Stimulated activated CD8-positive, alpha-beta memory T cell treated with anti-CD3 and anti-CD28 coated beads, Interleukin-4, amount 100 ng/mL, for 4 hours (primary cell): ENCODE measurements around the gene VWA7.
A peak's percentile ranks its signal among the peaks of the same experiment; 100 is the strongest.

Source experiments
- DNase-seq, 2 donors: peaks; one replicate each; pipeline ENCODE4 v3.0.0-alpha.2; 2020; ENCODE audit warnings: low read depth in 2 of 2, low spot score in 1 of 2

VWA7 gene

GRCh38 chr6:31730631-31731086, 46.5 kb downstream of the VWA7 start:
- DNase-seq = no peak

GRCh38 chr6:31729979-31730630, 47.0 kb downstream of the VWA7 start:
- peak; percentile 36 to 48 for DNase-seq

GRCh38 chr6:31729515-31729978, 47.6 kb downstream of the VWA7 start:
- DNase-seq = peak; percentile 62

GRCh38 chr6:31728767-31729514, 48.2 kb downstream of the VWA7 start, which contains the start of gene DDAH2:
DDAH2 (minus strand) TSS chr6:31729299; CDS start chr6:31729161, 138 bp downstream.
- no peak for DNase-seq

GRCh38 chr6:31727717-31728671, 49.1 kb downstream of the VWA7 start:
- DNase-seq = no peak

GRCh38 chr6:31727034-31727716, 50.0 kb downstream of the VWA7 start:
- no peak for DNase-seq

GRCh38 chr6:31725502-31726350, 51.4 kb downstream of the VWA7 start:
- DNase-seq = no peak

GRCh38 chr6:31723980-31724691, 53.0 kb downstream of the VWA7 start:
- DNase-seq = no peak

- no peak for DNase-seq
Measured at GRCh38 chr6:31723245-31723979, 53.7 kb downstream of the VWA7 start, which contains the start of gene MPIG6B. MPIG6B (plus strand) TSS chr6:31723373; CDS start chr6:31723384, 11 bp downstream.

- DNase-seq = no peak
Measured at GRCh38 chr6:31722173-31722572, 55.0 kb downstream of the VWA7 start.

- DNase-seq = no peak
Measured at GRCh38 chr6:31721351-31722020, 55.6 kb downstream of the VWA7 start, which contains the start of gene LY6G6C. LY6G6C (minus strand) TSS chr6:31721746; CDS start chr6:31721679, 67 bp downstream.

- no peak for DNase-seq
Measured at GRCh38 chr6:31720196-31720770, 56.8 kb downstream of the VWA7 start.

GRCh38 chr6:31719001-31719400, 58.1 kb downstream of the VWA7 start:
- DNase-seq = no peak

GRCh38 chr6:31718265-31718664, 58.9 kb downstream of the VWA7 start:
- no peak for DNase-seq

- no peak for DNase-seq
Measured at GRCh38 chr6:31717499-31718222, 59.5 kb downstream of the VWA7 start.
